GM23338 (cell line): ENCODE results near the gene RPS19. TPM values are rescaled to one million over a fixed set of nuclear protein-coding genes. Genes with fewer than 3 reads are reported as not detected.

Experiments
- ATAC-seq: fragments of 200-7000 bp; cut with Tn5 transposase; 3 replicates; pipeline ENCODE4 v1.9.1; 2020
- DNase-seq: peaks from one replicate; pipeline ENCODE4 v3.0.0-alpha.2; 2015; ENCODE audit warnings: low spot score
- H2AFZ ChIP-seq: fragments of 200-600 bp; sonication (generic); 2 replicates; pipeline ENCODE4 v1.8.0; 2016; ENCODE audit warnings: antibody characterized with exemption, mild to moderate bottlenecking, moderate library complexity
- H3F3A ChIP-seq: fragments of 200-600 bp; sonication (generic); replicated peaks from 2 replicates; pipeline ENCODE4 v1.8.0; 2017; ENCODE audit warnings: antibody characterized with exemption, mixed run types, low read depth
- H3K27ac ChIP-seq: fragments of 200-600 bp; sonication (generic); 2 replicates; pipeline ENCODE4 v1.6.1; 2016; ENCODE audit warnings: low read depth
- H3K27me3 ChIP-seq: fragments of 200-600 bp; sonication (generic); 2 replicates; pipeline ENCODE4 v1.8.0; 2016; ENCODE audit warnings: mild to moderate bottlenecking, mixed run types, moderate library complexity; ENCODE audit not compliant: insufficient read depth
- H3K36me3 ChIP-seq: fragments of 200-600 bp; sonication (generic); 2 replicates; pipeline ENCODE4 v1.8.0; 2016; ENCODE audit warnings: mild to moderate bottlenecking; ENCODE audit not compliant: insufficient read depth
- H3K4me1 ChIP-seq: fragments of 200-600 bp; sonication (generic); 2 replicates; pipeline ENCODE4 v1.8.0; 2016; ENCODE audit warnings: mild to moderate bottlenecking, moderate library complexity; ENCODE audit not compliant: insufficient read depth
- H3K4me2 ChIP-seq: fragments of 200-600 bp; sonication (generic); 2 replicates; pipeline ENCODE4 v1.7.1; 2017; ENCODE audit warnings: mixed run types
- H3K4me3 ChIP-seq: fragments of 200-600 bp; sonication (generic); 2 replicates; pipeline ENCODE4 v1.6.1; 2016; ENCODE audit warnings: mixed run types
- H3K79me2 ChIP-seq: fragments of 200-600 bp; sonication (generic); replicated peaks from 2 replicates; pipeline ENCODE4 v1.8.0; 2017; ENCODE audit warnings: mild to moderate bottlenecking; ENCODE audit not compliant: insufficient read depth
- H3K9me2 ChIP-seq: fragments of 200-600 bp; sonication (generic); 2 replicates; pipeline ENCODE4 v1.8.0; 2017; ENCODE audit not compliant: insufficient read depth
- H4K20me1 ChIP-seq: fragments of 200-600 bp; sonication (generic); replicated peaks from 2 replicates; pipeline ENCODE4 v1.8.0; 2017; ENCODE audit warnings: mild to moderate bottlenecking; ENCODE audit not compliant: insufficient read depth
- H3K27ac Mint-ChIP-seq: 2 replicates; pipeline ENCODE4 v1.8.0; 2020; ENCODE audit warnings: inconsistent platforms, mild to moderate bottlenecking, moderate library complexity, mixed read lengths
- H3K27me3 Mint-ChIP-seq: 3 replicates; pipeline ENCODE4 v1.8.0; 2022; ENCODE audit warnings: low read depth, mild to moderate bottlenecking, moderate library complexity, mixed read lengths, inconsistent platforms; ENCODE audit not compliant: insufficient read depth, poor library complexity
- H3K36me3 Mint-ChIP-seq: 3 replicates; pipeline ENCODE4 v1.8.0; 2021; ENCODE audit warnings: low read depth, mild to moderate bottlenecking, inconsistent platforms, moderate library complexity, mixed read lengths
- H3K4me1 Mint-ChIP-seq: 3 replicates; pipeline ENCODE4 v1.8.0; 2020; ENCODE audit warnings: mild to moderate bottlenecking, inconsistent platforms, mixed read lengths
- H3K4me3 Mint-ChIP-seq: 3 replicates; pipeline ENCODE4 v1.8.0; 2021; ENCODE audit warnings: moderate library complexity, mild to moderate bottlenecking, inconsistent platforms, mixed read lengths
- H3K9me3 Mint-ChIP-seq: 3 replicates; pipeline ENCODE4 v1.8.0; 2020; ENCODE audit warnings: moderate library complexity, mild to moderate bottlenecking, inconsistent platforms, mixed read lengths
- CREB1 ChIP-seq: fragments of 250-450 bp; sonication (Bioruptor Pico); IDR thresholded peaks from 2 replicates; pipeline ENCODE4 v1.5.0; 2020; ENCODE audit warnings: low read depth, mild to moderate bottlenecking, moderate library complexity
- ETS1 ChIP-seq: IDR thresholded peaks from 2 replicates; pipeline ENCODE4 v1.6.1; 2016; ENCODE audit warnings: antibody characterized with exemption
- EZH2 ChIP-seq: fragments of 200-600 bp; sonication (generic); IDR thresholded peaks from one replicate; pipeline ENCODE4 v1.8.0; 2017; ENCODE audit warnings: antibody characterized with exemption, mild to moderate bottlenecking, low read depth; ENCODE audit not compliant: unreplicated experiment
- EZH2phosphoT487 ChIP-seq: fragments of 200-600 bp; sonication (generic); IDR thresholded peaks from one replicate; pipeline ENCODE4 v1.8.1; 2018; ENCODE audit warnings: antibody characterized with exemption; ENCODE audit not compliant: unreplicated experiment
- JUNB ChIP-seq: IDR thresholded peaks from one replicate; pipeline ENCODE4 v1.6.1; 2016; ENCODE audit warnings: antibody characterized with exemption; ENCODE audit not compliant: unreplicated experiment
- NANOG ChIP-seq: IDR thresholded peaks from 2 replicates; pipeline ENCODE4 v1.6.1; 2016; ENCODE audit warnings: antibody characterized with exemption, borderline replicate concordance
- POLR2AphosphoS5 ChIP-seq: IDR thresholded peaks from 2 replicates; pipeline ENCODE4 v1.6.1; 2016; ENCODE audit warnings: antibody characterized with exemption, low read depth
- REST ChIP-seq: IDR thresholded peaks from one replicate; pipeline ENCODE4 v1.6.1; 2018; ENCODE audit warnings: antibody characterized with exemption; ENCODE audit not compliant: unreplicated experiment
- STAT1 ChIP-seq: IDR thresholded peaks from one replicate; pipeline ENCODE4 v1.6.1; 2016; ENCODE audit warnings: antibody characterized with exemption; ENCODE audit not compliant: unreplicated experiment
- ZNF114 ChIP-seq: fragments of 250-450 bp; sonication (Bioruptor Pico); IDR thresholded peaks from 2 replicates; pipeline ENCODE4 v1.5.0; 2020; ENCODE audit warnings: mild to moderate bottlenecking, moderate library complexity
- ZNF331 ChIP-seq: fragments of 250-450 bp; sonication (Bioruptor Pico); IDR thresholded peaks from 2 replicates; pipeline ENCODE4 v1.5.0; 2020; ENCODE audit warnings: low read depth, mild to moderate bottlenecking, moderate library complexity
- ZNF462 ChIP-seq: fragments of 250-450 bp; sonication (Bioruptor Pico); IDR thresholded peaks from 2 replicates; pipeline ENCODE4 v1.5.0; 2020; ENCODE audit warnings: mild to moderate bottlenecking, moderate library complexity
- polyA plus RNA-seq: library from polyadenylated mRNA; unstranded; fragments of >200 nt; fragmentation: Nextera tagmentation; extraction: Ambion mirVana; gene quantifications from 2 replicates; pipeline ENCODE4 v1.2.1, GENCODE V29; 2016
- total RNA-seq: library from RNA; depleted of rRNA; stranded (reverse); fragments of >200 nt; shearing (Covaris generic); gene quantifications from 2 replicates; pipeline ENCODE4 v1.2.3, GENCODE V29; 2014
- TF ChIP-seq, protein P1 (sequence below), 2 experiments: fragments of 200-600 bp in 1 of 2; sonication (generic) in 1 of 2; conservative IDR thresholded peaks; 2 replicates each; pipeline versions ENCODE4 v1.5.1 to v1.6.1; 2016 to 2017; ENCODE audit warnings: antibody characterized with exemption in 2 of 2, low read depth in 2 of 2, mild to moderate bottlenecking in 2 of 2, moderate library complexity in 1 of 2

The RPS19 gene
- total and polyA plus RNA-seq, 2 experiments from 2014 or later: 1,798 to 4,073 TPM

- Histone ChIP-seq H3K9me2 (no peaks in the 10 kb centered on the region), H3K79me2 (peaks cover 43% of the 10 kb centered on the region), H3K4me2 (no peak overlapping the region), H4K20me1 (peaks cover 60% of the 10 kb centered on the region), H3K4me1 (peaks cover 19% of the 10 kb centered on the region), H2AFZ (no peak overlapping the region), H3K36me3 (peaks cover 65% of the 10 kb centered on the region), H3K27ac (peak overlapping the region; percentile 98), H3F3A (peaks cover 85% of the 10 kb centered on the region), H3K4me3 (no peak overlapping the region), H3K27me3 (no peaks in the 10 kb centered on the region)
- peaks cover 38% of the 10 kb centered on the region for H3K27me3 Mint-ChIP-seq
- H3K9me3 Mint-ChIP-seq: no peaks in the 10 kb centered on the region
- peaks cover 19% of the 10 kb centered on the region for H3K4me1 Mint-ChIP-seq
- peaks cover 80% of the 10 kb centered on the region for H3K36me3 Mint-ChIP-seq
- ATAC-seq (no peak), DNase-seq (no peak)
- TF ChIP-seq EZH2 (no peak), EZH2phosphoT487 (no peak), ETS1 (no peak), NANOG (no peak), JUNB (no peak), POLR2AphosphoS5 (no peak), ZNF331 (CRISPR knock-in tag) (no peak), STAT1 (no peak), ZNF462 (CRISPR knock-in tag) (no peak), CREB1 (CRISPR knock-in tag) (no peak), ZNF114 (no peak), REST (no peak)
- TF ChIP-seq, protein P1, sequence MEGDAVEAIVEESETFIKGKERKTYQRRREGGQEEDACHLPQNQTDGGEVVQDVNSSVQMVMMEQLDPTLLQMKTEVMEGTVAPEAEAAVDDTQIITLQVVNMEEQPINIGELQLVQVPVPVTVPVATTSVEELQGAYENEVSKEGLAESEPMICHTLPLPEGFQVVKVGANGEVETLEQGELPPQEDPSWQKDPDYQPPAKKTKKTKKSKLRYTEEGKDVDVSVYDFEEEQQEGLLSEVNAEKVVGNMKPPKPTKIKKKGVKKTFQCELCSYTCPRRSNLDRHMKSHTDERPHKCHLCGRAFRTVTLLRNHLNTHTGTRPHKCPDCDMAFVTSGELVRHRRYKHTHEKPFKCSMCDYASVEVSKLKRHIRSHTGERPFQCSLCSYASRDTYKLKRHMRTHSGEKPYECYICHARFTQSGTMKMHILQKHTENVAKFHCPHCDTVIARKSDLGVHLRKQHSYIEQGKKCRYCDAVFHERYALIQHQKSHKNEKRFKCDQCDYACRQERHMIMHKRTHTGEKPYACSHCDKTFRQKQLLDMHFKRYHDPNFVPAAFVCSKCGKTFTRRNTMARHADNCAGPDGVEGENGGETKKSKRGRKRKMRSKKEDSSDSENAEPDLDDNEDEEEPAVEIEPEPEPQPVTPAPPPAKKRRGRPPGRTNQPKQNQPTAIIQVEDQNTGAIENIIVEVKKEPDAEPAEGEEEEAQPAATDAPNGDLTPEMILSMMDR (conservative IDR thresholded peaks at IDR 0.05; ENCODE audit: low read depth in 2 of 2): no peak
- H3K4me3 Mint-ChIP-seq: no peak overlapping the region
- peak overlapping the region; percentile 23; the same call in 1 of the 2 replicates for H3K27ac Mint-ChIP-seq
Measured at GRCh38 chr19:41868989-41869300, 8.9 kb downstream of the RPS19 start.
